A204.1 (cell line): ENCODE data around the gene NRG3.
A peak's percentile ranks its signal among the peaks of the same experiment; 100 is the strongest.
"Not testable (repeated sequence)": the region's sequence is repeated elsewhere in the genome, so short reads cannot be mapped to it uniquely, and the experiment has no call there.

ENCODE experiments used
- FAIRE-seq: peaks from 2 replicates; lab custom pipeline; 2012; peaks lifted over from hg19 to GRCh38; lab: Jason Lieb, UNC

The NRG3 gene

GRCh38 chr10:82284180-82284579 lies 409.2 kb downstream of the NRG3 start:
- FAIRE-seq, result no peak

DNA sequence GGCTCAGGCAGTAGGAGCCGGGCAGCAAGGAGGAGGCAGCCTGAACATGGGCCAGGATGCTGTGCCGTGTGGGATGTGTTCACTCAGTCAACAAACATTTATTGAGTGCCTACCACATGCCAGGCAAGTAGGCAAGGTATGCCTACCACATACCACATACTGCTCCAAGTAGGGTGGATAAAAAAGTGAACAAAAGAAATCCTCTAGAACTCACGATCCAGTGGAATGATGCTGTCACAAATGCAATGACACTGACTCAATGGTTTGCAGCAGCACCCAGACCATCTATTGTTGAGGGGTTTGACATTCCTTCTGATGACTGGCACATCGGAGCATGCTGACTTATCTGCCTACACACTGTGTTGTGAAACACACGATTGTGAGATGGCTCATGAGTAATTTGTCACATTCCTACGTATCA lies 413.5 kb downstream of the NRG3 start:
- FAIRE-seq, result no peak

DNA sequence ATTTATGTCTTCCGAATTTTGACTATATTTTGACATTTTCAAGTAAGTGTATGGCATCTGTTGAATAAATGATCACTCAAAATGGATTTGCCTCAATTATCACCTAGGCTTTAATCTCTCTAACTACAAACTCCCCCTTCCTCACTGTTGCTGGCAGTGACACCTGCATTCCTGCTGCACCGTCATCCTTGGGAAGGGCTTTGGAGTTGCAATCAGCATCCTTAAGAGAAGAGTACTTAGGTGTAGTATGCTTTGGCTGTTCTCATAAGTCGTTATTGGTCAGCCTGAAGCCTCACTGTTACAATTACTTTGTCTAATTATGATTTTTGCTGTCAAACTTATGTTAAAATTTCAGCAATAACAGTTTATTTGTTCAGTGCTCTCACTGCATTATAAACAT lies 415.0 kb downstream of the NRG3 start:
- FAIRE-seq, result no peak

DNA sequence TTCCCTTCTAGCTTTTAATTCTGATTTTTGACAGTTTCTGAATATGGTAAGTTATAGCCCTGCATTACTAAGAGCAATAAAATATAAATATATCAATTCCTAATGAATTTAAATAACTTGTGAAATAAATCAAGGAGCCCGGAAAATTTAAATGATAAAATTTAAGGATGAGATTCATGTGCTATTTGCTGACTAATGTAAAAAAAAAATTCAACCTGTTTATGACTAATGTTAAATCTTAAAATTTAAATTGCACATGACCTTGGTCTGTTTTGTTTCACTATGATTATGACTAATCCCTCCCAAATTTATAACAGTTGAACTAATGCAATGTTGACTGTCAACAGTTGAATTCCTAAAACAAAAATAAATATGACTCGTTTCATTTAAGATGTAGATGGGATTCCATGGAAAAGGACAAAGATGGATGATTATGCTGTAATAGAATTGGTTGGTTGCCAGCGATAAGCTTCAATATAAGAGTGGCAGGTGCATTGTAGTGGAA lies 419.9 kb downstream of the NRG3 start:
- no peak for FAIRE-seq

GRCh38 chr10:82308641-82309040 lies 433.6 kb downstream of the NRG3 start:
- FAIRE-seq, result no peak

- FAIRE-seq, result no peak
Observed at GRCh38 chr10:82310839-82311238, 435.8 kb downstream of the NRG3 start.

DNA sequence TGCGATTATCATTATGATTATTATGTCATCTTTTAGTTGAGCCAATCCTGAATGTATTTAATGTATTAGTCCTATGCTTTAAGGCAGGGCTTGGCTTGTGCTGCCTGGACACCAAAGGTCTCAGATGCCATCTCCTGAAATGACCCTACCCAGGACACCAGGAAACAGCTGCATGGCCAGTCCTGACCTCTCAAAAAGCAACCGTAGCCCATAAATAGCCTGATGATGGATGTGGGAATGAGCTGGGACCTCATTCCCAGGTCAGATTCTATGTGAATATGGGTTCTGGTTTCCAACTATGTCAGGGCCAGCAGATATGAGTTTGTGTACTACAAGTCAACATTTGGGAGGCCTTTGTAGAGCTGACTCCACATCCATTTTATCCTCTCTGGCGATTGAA lies 438.4 kb downstream of the NRG3 start:
- no peak for FAIRE-seq

DNA sequence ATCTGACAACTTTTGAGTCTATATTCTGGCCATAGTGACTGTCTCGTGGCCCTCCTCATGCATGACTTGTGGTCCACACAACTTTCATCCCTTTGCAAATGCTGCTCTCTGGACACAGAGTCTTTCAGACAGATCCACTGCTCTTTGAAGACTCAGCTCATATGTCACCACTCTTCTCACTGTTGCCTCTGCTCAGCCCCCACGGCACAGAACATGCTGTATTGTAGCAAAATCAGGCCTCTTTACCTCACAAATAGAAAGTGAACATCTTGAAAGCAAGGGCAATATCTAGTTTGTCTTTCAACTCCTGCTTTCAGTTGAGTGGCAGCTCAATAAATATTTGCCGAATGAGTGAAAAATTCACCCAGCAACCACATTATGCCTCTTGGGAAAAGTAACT lies 443.5 kb downstream of the NRG3 start:
- FAIRE-seq, result no peak

- FAIRE-seq, result no peak
Observed at GRCh38 chr10:82319074-82319473, 444.1 kb downstream of the NRG3 start.

GRCh38 chr10:82319562-82319961 lies 444.6 kb downstream of the NRG3 start:
- no peak for FAIRE-seq

DNA sequence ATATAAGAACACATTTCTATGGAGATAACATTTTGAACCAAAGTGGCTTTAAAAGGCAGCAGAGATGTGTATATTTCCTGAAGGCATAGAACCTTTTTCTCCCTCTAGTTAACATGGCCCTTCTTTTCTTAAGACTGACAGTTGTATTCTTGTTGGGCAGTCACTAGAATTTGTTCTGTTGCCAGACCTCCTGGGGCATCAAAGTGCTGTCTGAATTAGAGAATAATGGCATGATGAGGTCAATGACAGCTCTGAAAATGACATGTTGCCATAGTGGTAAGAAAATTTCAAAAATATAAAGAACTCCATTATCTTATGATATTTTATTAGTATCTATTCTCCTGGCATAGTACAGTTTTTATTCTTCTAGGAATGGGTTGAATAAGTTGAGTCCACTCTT lies 446.7 kb downstream of the NRG3 start:
- no peak for FAIRE-seq

- no peak for FAIRE-seq
Observed at GRCh38 chr10:82331716-82332115, 456.7 kb downstream of the NRG3 start.

DNA sequence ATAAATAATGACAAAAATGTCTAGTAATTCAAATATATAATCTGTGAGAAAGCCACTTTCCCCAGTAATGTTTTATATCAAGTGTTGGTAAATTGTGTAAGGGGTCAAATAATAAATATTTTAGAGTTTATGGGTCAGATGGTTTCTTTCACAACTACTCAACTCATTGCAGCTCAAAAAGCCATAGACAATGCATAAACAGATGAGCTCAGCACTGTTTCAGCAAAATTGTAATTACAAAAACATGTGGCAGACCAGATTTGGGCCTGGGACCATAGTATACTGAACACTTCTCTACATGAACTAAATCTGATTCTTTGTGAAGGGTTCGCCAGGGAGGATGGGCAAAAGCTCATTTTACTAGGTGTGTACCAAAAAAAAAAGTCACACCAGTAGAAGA lies 460.8 kb downstream of the NRG3 start:
- FAIRE-seq, result no peak

GRCh38 chr10:82340166-82340565 lies 465.2 kb downstream of the NRG3 start:
- FAIRE-seq, result no peak

- FAIRE-seq, result not testable (repeated sequence)
Observed at GRCh38 chr10:82349590-82349989, 474.6 kb downstream of the NRG3 start.

DNA sequence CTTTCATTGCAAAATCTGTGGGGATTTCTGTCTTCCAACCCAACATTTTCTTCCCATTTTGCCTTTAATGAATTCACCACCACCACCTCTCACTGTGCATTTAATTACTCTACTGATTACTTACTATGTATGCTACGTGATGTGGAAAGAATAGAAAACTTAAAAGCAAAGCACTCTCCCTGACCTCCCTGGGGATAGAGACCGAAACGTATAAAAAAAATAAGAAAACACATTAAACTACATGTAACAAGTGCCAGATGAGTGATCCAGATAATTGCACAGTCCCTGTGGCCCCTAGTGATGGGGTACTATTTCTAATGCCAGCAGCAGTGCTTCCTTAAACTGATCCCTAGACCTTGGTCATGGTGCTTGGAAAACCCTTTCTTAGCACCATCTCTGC lies 478.4 kb downstream of the NRG3 start:
- FAIRE-seq, result no peak

DNA sequence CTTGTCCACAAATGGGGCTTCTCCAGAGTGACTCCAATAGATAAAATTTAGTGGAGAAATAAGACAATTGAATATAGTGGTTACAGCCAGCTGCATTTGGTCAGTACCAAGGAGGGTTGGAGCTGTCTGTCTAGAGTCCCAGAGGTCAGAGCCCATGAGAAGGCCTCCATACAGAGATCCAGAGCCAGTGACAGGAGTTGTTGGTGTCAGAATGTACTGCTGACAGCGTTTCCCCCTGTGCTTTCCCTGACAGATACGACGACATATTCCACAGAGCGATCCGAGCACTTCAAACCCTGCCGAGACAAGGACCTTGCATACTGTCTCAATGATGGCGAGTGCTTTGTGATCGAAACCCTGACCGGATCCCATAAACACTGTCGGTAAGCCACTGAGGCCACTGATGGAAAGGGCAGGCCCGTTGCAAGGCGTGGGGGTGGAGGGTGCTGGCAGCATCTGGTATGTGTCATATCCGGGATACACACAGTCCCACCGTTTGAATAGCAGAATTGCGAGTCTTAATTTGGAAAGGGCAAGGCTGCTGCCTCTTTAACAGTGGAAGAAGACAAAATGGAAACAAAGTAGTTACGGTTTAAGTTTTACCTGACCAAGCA lies 483.6 kb downstream of the NRG3 start:
- FAIRE-seq, result no peak

GRCh38 chr10:82361256-82361655 lies 486.3 kb downstream of the NRG3 start:
- FAIRE-seq, result no peak

GRCh38 chr10:82377608-82378007 lies 502.6 kb downstream of the NRG3 start:
- no peak for FAIRE-seq

DNA sequence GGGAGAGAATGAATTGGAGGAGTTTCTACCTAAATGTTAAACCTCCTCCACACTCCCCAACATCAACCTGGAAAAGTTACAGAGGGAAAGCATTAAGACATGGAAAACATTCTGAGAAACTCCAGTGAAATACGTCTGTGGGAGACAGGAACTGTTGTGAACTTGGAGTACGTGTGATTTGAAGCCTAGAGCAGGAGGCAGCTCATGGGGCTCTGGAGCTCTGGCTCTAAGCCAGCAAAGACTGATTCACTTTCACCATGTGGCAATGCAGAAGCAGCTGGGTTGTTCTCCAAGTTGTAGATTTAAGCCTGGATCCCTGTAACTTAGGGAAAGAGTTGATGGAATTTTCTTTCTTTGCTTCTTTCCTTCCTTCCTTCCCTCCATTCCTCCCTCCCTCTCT lies 503.2 kb downstream of the NRG3 start:
- FAIRE-seq, result no peak

- FAIRE-seq, result peak; percentile 25
Observed at GRCh38 chr10:82383350-82383749, 508.4 kb downstream of the NRG3 start.

DNA sequence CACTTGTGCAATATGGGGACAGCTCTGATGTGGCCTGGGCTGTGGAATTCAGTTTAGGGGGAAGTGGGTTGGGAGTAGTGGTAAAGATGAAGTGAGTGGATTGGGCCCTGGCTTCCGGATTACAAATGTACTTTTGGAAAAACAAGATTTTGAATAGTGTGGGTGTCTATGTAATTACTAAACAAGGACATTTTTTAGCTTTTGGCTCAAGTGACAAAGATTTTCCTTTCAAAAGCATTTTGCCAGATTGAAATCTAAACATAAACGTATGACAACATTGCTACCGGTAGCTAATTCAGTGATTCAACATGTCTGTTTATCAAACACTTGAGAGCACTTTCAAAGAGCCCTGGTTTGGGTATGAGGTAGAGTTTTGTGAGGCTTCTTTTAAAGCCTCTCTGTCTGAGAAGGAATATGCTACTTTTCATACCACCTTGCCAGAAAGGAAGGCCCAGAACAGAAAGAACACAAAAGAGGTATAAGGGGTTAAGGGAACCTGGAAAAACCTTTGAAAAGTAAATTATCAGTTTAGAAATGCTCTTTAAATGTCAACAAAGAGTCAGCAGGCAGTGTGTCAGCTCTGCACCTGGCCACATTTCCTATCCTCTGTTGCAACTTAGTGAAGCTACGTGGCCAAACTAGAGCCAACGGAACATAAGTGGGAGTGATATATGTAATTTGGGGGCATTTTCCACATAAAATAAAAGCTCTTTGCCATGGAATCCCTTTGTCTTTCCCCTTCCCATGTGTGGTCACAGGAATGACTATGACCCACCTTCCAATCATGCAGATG lies 516.1 kb downstream of the NRG3 start:
- FAIRE-seq, result no peak

DNA sequence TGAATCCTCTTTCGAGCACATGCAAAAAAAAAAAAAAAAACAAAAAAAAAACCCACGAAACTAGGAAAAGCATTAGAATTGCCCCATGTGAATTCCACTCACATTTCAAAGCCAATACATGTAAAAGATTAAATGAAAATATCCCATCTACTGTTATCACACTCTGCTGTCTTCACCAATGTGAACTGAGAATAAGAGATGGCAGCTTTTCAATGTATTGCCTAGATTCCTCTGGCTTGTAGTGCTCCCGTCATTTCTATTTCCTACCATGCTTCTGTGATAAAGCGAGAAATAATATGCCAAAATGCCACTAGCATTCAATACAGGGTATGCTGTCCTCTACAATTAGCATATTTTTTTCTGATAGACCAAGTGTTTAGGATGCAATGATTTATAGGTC lies 517.0 kb downstream of the NRG3 start:
- FAIRE-seq, result no peak

GRCh38 chr10:82392533-82392932 lies 517.5 kb downstream of the NRG3 start:
- no peak for FAIRE-seq
